Measurements from ENCODE around the gene HPS1. TPM values are rescaled to one million over a fixed set of nuclear protein-coding genes. Genes with fewer than 3 reads are reported as not detected.

Gene HPS1
- total RNA-seq, 2 experiments from 2014 or later, result 53.2 to 68.7 TPM

- ChIA-PET CTCF (ENCODE audit: unreplicated experiment) (no interaction called here), POLR2A (no interaction called here)
- H2AFZ ChIP-seq (ENCODE audit: low read length), result no peak overlapping the region
- no peaks in the 10 kb centered on the region for H3K36me3 ChIP-seq (ENCODE audit: insufficient read depth, low read length)
- no peak overlapping the region for H3K4me2 ChIP-seq (ENCODE audit: low read length)
- TF ChIP-seq, protein P1, sequence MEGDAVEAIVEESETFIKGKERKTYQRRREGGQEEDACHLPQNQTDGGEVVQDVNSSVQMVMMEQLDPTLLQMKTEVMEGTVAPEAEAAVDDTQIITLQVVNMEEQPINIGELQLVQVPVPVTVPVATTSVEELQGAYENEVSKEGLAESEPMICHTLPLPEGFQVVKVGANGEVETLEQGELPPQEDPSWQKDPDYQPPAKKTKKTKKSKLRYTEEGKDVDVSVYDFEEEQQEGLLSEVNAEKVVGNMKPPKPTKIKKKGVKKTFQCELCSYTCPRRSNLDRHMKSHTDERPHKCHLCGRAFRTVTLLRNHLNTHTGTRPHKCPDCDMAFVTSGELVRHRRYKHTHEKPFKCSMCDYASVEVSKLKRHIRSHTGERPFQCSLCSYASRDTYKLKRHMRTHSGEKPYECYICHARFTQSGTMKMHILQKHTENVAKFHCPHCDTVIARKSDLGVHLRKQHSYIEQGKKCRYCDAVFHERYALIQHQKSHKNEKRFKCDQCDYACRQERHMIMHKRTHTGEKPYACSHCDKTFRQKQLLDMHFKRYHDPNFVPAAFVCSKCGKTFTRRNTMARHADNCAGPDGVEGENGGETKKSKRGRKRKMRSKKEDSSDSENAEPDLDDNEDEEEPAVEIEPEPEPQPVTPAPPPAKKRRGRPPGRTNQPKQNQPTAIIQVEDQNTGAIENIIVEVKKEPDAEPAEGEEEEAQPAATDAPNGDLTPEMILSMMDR (conservative IDR thresholded peaks at IDR 0.05; ENCODE audit: low read length), result no peak
- no peak for TF ChIP-seq EZH2phosphoT487 (IDR thresholded peaks at IDR 0.05; ENCODE audit: borderline replicate concordance, low read depth, low read length)
- H3K9me3 ChIP-seq (ENCODE audit: low read length), result no peaks in the 10 kb centered on the region
- no peak for DNase-seq (ENCODE audit: low spot score)
- no TSS peak for BruUV-seq (replicated peaks)
- H3K79me2 ChIP-seq (ENCODE audit: insufficient read depth, low read depth, low read length), result no peaks in the 10 kb centered on the region
- H3K4me1 ChIP-seq (ENCODE audit: insufficient read depth, low read length, poor library complexity, severe bottlenecking), result no peaks in the 10 kb centered on the region
- H4K20me1 ChIP-seq (ENCODE audit: insufficient read depth, low read length), result no peaks in the 10 kb centered on the region
- intact Hi-C loops (cut with micrococcal nuclease; ENCODE audit: unreplicated experiment), result no loop called here
- no peaks in the 10 kb centered on the region for H3K9me2 ChIP-seq (ENCODE audit: insufficient read depth, low read length)
- H3K4me3 ChIP-seq (ENCODE audit: low read depth, low read length, poor library complexity, severe bottlenecking), result no peak overlapping the region
- no peak overlapping the region for H3K27ac ChIP-seq (ENCODE audit: low read depth, low read length, poor library complexity, severe bottlenecking)
Measured at GRCh38 chr10:98402931-98403718, 43.6 kb downstream of the HPS1 start.

- H3K4me1 ChIP-seq (ENCODE audit: insufficient read depth, low read length, poor library complexity, severe bottlenecking), result no peaks in the 10 kb centered on the region
- DNase-seq (ENCODE audit: low spot score), result no peak
- H3K4me3 ChIP-seq (ENCODE audit: low read depth, low read length, poor library complexity, severe bottlenecking), result no peak overlapping the region
- H2AFZ ChIP-seq (ENCODE audit: low read length), result no peak overlapping the region
- no peaks in the 10 kb centered on the region for H4K20me1 ChIP-seq (ENCODE audit: insufficient read depth, low read length)
- no peak overlapping the region for H3K4me2 ChIP-seq (ENCODE audit: low read length)
- no peak overlapping the region for H3K27ac ChIP-seq (ENCODE audit: low read depth, low read length, poor library complexity, severe bottlenecking)
- no TSS peak for BruUV-seq (replicated peaks)
- H3K9me3 ChIP-seq (ENCODE audit: low read length), result no peaks in the 10 kb centered on the region
- intact Hi-C loops (cut with micrococcal nuclease; ENCODE audit: unreplicated experiment), result no loop called here
- POLR2A ChIA-PET, result no interaction called here
- CTCF ChIA-PET (ENCODE audit: unreplicated experiment), result no interaction called here
- no peaks in the 10 kb centered on the region for H3K79me2 ChIP-seq (ENCODE audit: insufficient read depth, low read depth, low read length)
- TF ChIP-seq, protein P1 (conservative IDR thresholded peaks at IDR 0.05; ENCODE audit: low read length), result no peak
- TF ChIP-seq EZH2phosphoT487 (IDR thresholded peaks at IDR 0.05; ENCODE audit: borderline replicate concordance, low read depth, low read length), result no peak
- H3K36me3 ChIP-seq (ENCODE audit: insufficient read depth, low read length), result no peaks in the 10 kb centered on the region
- H3K9me2 ChIP-seq (ENCODE audit: insufficient read depth, low read length), result no peaks in the 10 kb centered on the region
Measured at GRCh38 chr10:98402478-98402877, 44.3 kb downstream of the HPS1 start.

DNA sequence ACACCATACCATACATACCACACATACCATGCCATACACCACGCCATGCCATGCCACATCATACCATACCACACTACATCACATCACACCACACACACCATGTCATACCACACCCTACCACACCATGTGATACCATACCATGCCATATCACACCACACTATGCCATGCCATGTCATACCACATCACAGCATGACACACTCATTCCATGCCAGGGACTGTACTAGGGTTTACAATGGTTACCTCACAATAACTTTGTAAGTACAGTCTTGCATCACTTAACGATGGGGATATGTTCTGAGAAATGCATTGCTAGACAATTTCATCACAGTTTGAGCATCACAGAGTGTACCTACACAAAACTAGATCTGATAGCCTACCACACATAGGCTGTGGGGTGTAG, 46.3 kb downstream of the HPS1 start:
- intact Hi-C loops (cut with micrococcal nuclease; ENCODE audit: unreplicated experiment), result no loop called here
- Histone ChIP-seq H3K9me3 (ENCODE audit: low read length) (no peaks in the 10 kb centered on the region), H3K79me2 (ENCODE audit: insufficient read depth, low read depth, low read length) (no peaks in the 10 kb centered on the region), H4K20me1 (ENCODE audit: insufficient read depth, low read length) (no peaks in the 10 kb centered on the region), H2AFZ (ENCODE audit: low read length) (no peak overlapping the region), H3K4me2 (ENCODE audit: low read length) (no peak overlapping the region), H3K4me1 (ENCODE audit: insufficient read depth, low read length, poor library complexity, severe bottlenecking) (no peaks in the 10 kb centered on the region), H3K36me3 (ENCODE audit: insufficient read depth, low read length) (no peaks in the 10 kb centered on the region), H3K4me3 (ENCODE audit: low read depth, low read length, poor library complexity, severe bottlenecking) (no peak overlapping the region), H3K27ac (ENCODE audit: low read depth, low read length, poor library complexity, severe bottlenecking) (no peak overlapping the region), H3K9me2 (ENCODE audit: insufficient read depth, low read length) (no peaks in the 10 kb centered on the region)
- TF ChIP-seq EZH2phosphoT487 (IDR thresholded peaks at IDR 0.05; ENCODE audit: borderline replicate concordance, low read depth, low read length), result no peak
- TF ChIP-seq, protein P1 (conservative IDR thresholded peaks at IDR 0.05; ENCODE audit: low read length), result no peak
- POLR2A ChIA-PET, result no interaction called here
- CTCF ChIA-PET (ENCODE audit: unreplicated experiment), result no interaction called here
- DNase-seq (ENCODE audit: low spot score), result no peak
- no TSS peak for BruUV-seq (replicated peaks)

Measured in OCI-LY7 (cell line).